Measurements from ENCODE around the gene ITGB4.
"Not testable (repeated sequence)": the region's sequence is repeated elsewhere in the genome, so short reads cannot be mapped to it uniquely, and the experiment has no call there.

The ITGB4 gene

GRCh38 chr17:75769536-75769935 is 48.3 kb downstream of the ITGB4 start:
- no peak for DNase-seq (ENCODE audit: low read depth in 3 of 3)

GRCh38 chr17:75771334-75772281 is 50.3 kb downstream of the ITGB4 start:
- DNase-seq (ENCODE audit: low read depth in 3 of 3): no peak

GRCh38 chr17:75773121-75773807 is 52.0 kb downstream of the ITGB4 start:
- DNase-seq (ENCODE audit: low read depth in 3 of 3): no peak

GRCh38 chr17:75773808-75774470 is 52.7 kb downstream of the ITGB4 start:
- DNase-seq (ENCODE audit: low read depth in 3 of 3): no peak

- no peak for DNase-seq (ENCODE audit: low read depth in 3 of 3)
Observed at GRCh38 chr17:75774471-75774990, 53.3 kb downstream of the ITGB4 start.

- no peak for DNase-seq (ENCODE audit: low read depth in 3 of 3)
Observed at GRCh38 chr17:75774991-75775668, 53.9 kb downstream of the ITGB4 start.

- DNase-seq (ENCODE audit: low read depth in 3 of 3): no peak
Observed at GRCh38 chr17:75776386-75777295, 55.4 kb downstream of the ITGB4 start.

GRCh38 chr17:75777296-75777922 is 56.1 kb downstream of the ITGB4 start:
- no peak for DNase-seq (ENCODE audit: low read depth in 3 of 3)

GRCh38 chr17:75778066-75778860 is 57.0 kb downstream of the ITGB4 start:
- not testable (repeated sequence) for DNase-seq (ENCODE audit: low read depth in 3 of 3)

- peak in 1 of 3 experiments; percentile 55 for DNase-seq (ENCODE audit: low read depth in 3 of 3)
Observed at GRCh38 chr17:75778861-75779249, 57.6 kb downstream of the ITGB4 start.

- peak; percentile 81 to 92 (median 91) for DNase-seq (ENCODE audit: low read depth in 3 of 3)
Observed at GRCh38 chr17:75779250-75779986, 58.2 kb downstream of the ITGB4 start.

- DNase-seq (ENCODE audit: low read depth in 3 of 3): no peak
Observed at GRCh38 chr17:75779987-75780889, 59.0 kb downstream of the ITGB4 start.

GRCh38 chr17:75783069-75783783 is 62.0 kb downstream of the ITGB4 start:
- DNase-seq (ENCODE audit: low read depth in 3 of 3): no peak

- peak in 1 of 3 experiments; percentile 7 for DNase-seq (ENCODE audit: low read depth in 3 of 3)
Observed at GRCh38 chr17:75783803-75784472, 62.7 kb downstream of the ITGB4 start.

- peak; percentile 89 to 94 (median 93) for DNase-seq (ENCODE audit: low read depth in 3 of 3)
Observed at GRCh38 chr17:75784473-75785015, 63.3 kb downstream of the ITGB4 start, which contains the start of gene UNK. Gene UNK (plus strand): TSS chr17:75784806. CDS start chr17:75784881, 75 bp downstream.

Data from stimulated activated CD4-positive, alpha-beta T cell treated with anti-CD3 and anti-CD28 coated beads, TNF-alpha, amount 100 ng/mL, for 24 hours (primary cell).